H1 (cell line): ENCODE measurements around the gene HIC1. TPM values are rescaled to one million over a fixed set of nuclear protein-coding genes. Genes with fewer than 3 reads are reported as not detected.
"Not testable (repeated sequence)": the region's sequence is repeated elsewhere in the genome, so short reads cannot be mapped to it uniquely, and the experiment has no call there.

ENCODE experiments used
- CTCF ChIA-PET: fragments of 300-600 bp; sonication (Branson Sonifier 250); formaldehyde crosslinking; loops from one replicate; lab custom pipeline; 2021; ENCODE audit not compliant: partially characterized antibody; lab: Charles Lee
- POLR2A ChIA-PET: fragments of 300-600 bp; sonication (Branson Sonifier 250); formaldehyde crosslinking; loops from one replicate; lab custom pipeline; 2021; ENCODE audit warnings: inconsistent platforms; ENCODE audit not compliant: partially characterized antibody; lab: Charles Lee
- DNase-seq, 2 experiments: peaks; one replicate each; pipeline versions ENCODE4 v3.0.0 to v3.0.0-alpha.2; 2010 to 2022; ENCODE audit warnings: low spot score in 2 of 2, low read depth in 1 of 2, mixed read lengths in 1 of 2
- FAIRE-seq: peaks from 2 replicates; lab custom pipeline; 2011; peaks lifted over from hg19 to GRCh38; lab: Jason Lieb, UNC
- H2AFZ ChIP-seq: 2 replicates; pipeline ENCODE4 v1.8.1; 2012; ENCODE audit warnings: low read length, inconsistent platforms
- H2AK5ac ChIP-seq: 2 replicates; pipeline ENCODE4 v1.6.1; 2013; ENCODE audit warnings: low read depth, low read length
- H2BK120ac ChIP-seq: replicated peaks from 2 replicates; pipeline ENCODE3; 2013; ENCODE audit warnings: low read depth, low read length, inconsistent platforms
- H2BK12ac ChIP-seq: 2 replicates; pipeline ENCODE4 v1.6.1; 2013; ENCODE audit warnings: low read depth, low read length
- H2BK15ac ChIP-seq: 2 replicates; pipeline ENCODE4 v1.6.1; 2013; ENCODE audit warnings: low read length
- H2BK20ac ChIP-seq: 2 replicates; pipeline ENCODE4 v1.6.1; 2013; ENCODE audit warnings: low read length
- H2BK5ac ChIP-seq: 2 replicates; pipeline ENCODE4 v1.6.1; 2013; ENCODE audit warnings: low read depth, low read length
- H3K14ac ChIP-seq: 2 replicates; pipeline ENCODE4 v1.6.1; 2013; ENCODE audit warnings: inconsistent platforms; ENCODE audit not compliant: insufficient read length
- H3K18ac ChIP-seq: 2 replicates; pipeline ENCODE4 v1.6.1; 2013; ENCODE audit warnings: low read length; ENCODE audit errors: extremely low read depth
- H3K23ac ChIP-seq: 2 replicates; pipeline ENCODE4 v1.6.1; 2013; ENCODE audit warnings: inconsistent platforms; ENCODE audit not compliant: insufficient read length
- H3K23me2 ChIP-seq: 2 replicates; pipeline ENCODE4 v1.6.1; 2013; ENCODE audit warnings: low read depth, low read length
- H3K27ac ChIP-seq: 2 replicates; pipeline ENCODE4 v1.6.1; 2011; ENCODE audit warnings: low read depth, low read length, inconsistent platforms
- H3K27me3 ChIP-seq, 4 experiments: replicated peaks in 1 of 4; 1 replicate in 1 of 4; 2 replicates in 3 of 4; pipeline versions ENCODE4 v1.6.1 to v1.8.1; 2011 to 2013; ENCODE audit warnings: low read length in 3 of 4, mild to moderate bottlenecking in 3 of 4, inconsistent platforms in 2 of 4, mixed read lengths in 2 of 4, moderate library complexity in 1 of 4; ENCODE audit not compliant: control insufficient read depth in 3 of 4, insufficient read depth in 3 of 4; ENCODE audit errors: extremely low read depth in 1 of 4
- H3K36me3 ChIP-seq, 4 experiments: 2 replicates each; pipeline versions ENCODE4 v1.6.1 to v1.8.1; 2011 to 2013; ENCODE audit warnings: mild to moderate bottlenecking in 4 of 4, low read length in 3 of 4, moderate library complexity in 2 of 4, control low read depth in 1 of 4, inconsistent platforms in 1 of 4; ENCODE audit not compliant: insufficient read depth in 4 of 4, control insufficient read depth in 2 of 4
- H3K4ac ChIP-seq: replicated peaks from 2 replicates; pipeline ENCODE3; 2013; ENCODE audit warnings: low read length, low read depth, mixed read lengths, inconsistent platforms; ENCODE audit not compliant: insufficient read length
- H3K4me1 ChIP-seq, 4 experiments: replicated peaks in 1 of 4; 1 replicate in 1 of 4; 2 replicates in 3 of 4; pipeline versions ENCODE4 v1.6.1 to v1.8.1; 2011 to 2013; ENCODE audit warnings: low read length in 3 of 4, inconsistent platforms in 2 of 4, mixed read lengths in 1 of 4; ENCODE audit not compliant: insufficient read depth in 4 of 4, control insufficient read depth in 3 of 4
- H3K4me2 ChIP-seq, 2 experiments: 2 replicates each; pipeline versions ENCODE4 v1.6.1 to v1.8.1; 2011 to 2013; ENCODE audit warnings: low read depth in 2 of 2, low read length in 2 of 2, control low read depth in 1 of 2, inconsistent platforms in 1 of 2, mild to moderate bottlenecking in 1 of 2; ENCODE audit not compliant: insufficient read depth in 1 of 2
- H3K4me3 ChIP-seq, 4 experiments: fragments of 200-600, 300-600 bp in 1 of 4; sonication (generic), shearing (Covaris generic), sonication (Bioruptor Twin) in 1 of 4; 2 replicates each; pipeline versions ENCODE4 v1.5.1 to v1.8.1; 2011 to 2016; ENCODE audit warnings: low read length in 4 of 4, low read depth in 3 of 4, control low read depth in 2 of 4, inconsistent platforms in 2 of 4, mild to moderate bottlenecking in 2 of 4, mixed read lengths in 1 of 4, moderate library complexity in 1 of 4; ENCODE audit not compliant: insufficient read depth in 2 of 4; ENCODE audit errors: extremely low read depth in 1 of 4
- H3K56ac ChIP-seq: replicated peaks from 2 replicates; pipeline ENCODE3; 2013; ENCODE audit warnings: low read depth, mild to moderate bottlenecking, mixed read lengths, low read length, inconsistent platforms; ENCODE audit not compliant: insufficient read length
- H3K79me1 ChIP-seq: 2 replicates; pipeline ENCODE4 v1.6.1; 2013; ENCODE audit warnings: low read depth, low read length, control low read depth
- H3K79me2 ChIP-seq, 2 experiments: 2 replicates each; pipeline versions ENCODE4 v1.6.1 to v1.8.1; 2012 to 2013; ENCODE audit warnings: low read length in 2 of 2, mild to moderate bottlenecking in 2 of 2, inconsistent platforms in 1 of 2; ENCODE audit not compliant: insufficient read depth in 2 of 2, control insufficient read depth in 1 of 2
- H3K9ac ChIP-seq, 4 experiments: replicated peaks in 1 of 4; 1 replicate in 1 of 4; 2 replicates in 3 of 4; pipeline versions ENCODE4 v1.6.1 to v1.8.1; 2011 to 2013; ENCODE audit warnings: low read depth in 3 of 4, low read length in 3 of 4, control low read depth in 2 of 4, mild to moderate bottlenecking in 2 of 4, moderate library complexity in 2 of 4, inconsistent platforms in 1 of 4; ENCODE audit errors: extremely low read depth in 1 of 4
- H3K9me3 ChIP-seq, 2 experiments: 2 replicates each; pipeline versions ENCODE4 v1.6.1 to v1.8.1; 2012 to 2013; ENCODE audit warnings: mild to moderate bottlenecking in 2 of 2, moderate library complexity in 2 of 2, control low read depth in 1 of 2, inconsistent platforms in 1 of 2, low read depth in 1 of 2, low read length in 1 of 2, mixed read lengths in 1 of 2; ENCODE audit not compliant: insufficient read depth in 2 of 2
- H4K20me1 ChIP-seq, 2 experiments: replicated peaks in 1 of 2; 2 replicates each; pipeline versions ENCODE3 to v1.8.1; 2011 to 2013; ENCODE audit warnings: inconsistent platforms in 2 of 2, low read length in 2 of 2, mild to moderate bottlenecking in 1 of 2; ENCODE audit not compliant: insufficient read depth in 2 of 2, control insufficient read depth in 1 of 2
- H4K5ac ChIP-seq: 2 replicates; pipeline ENCODE4 v1.6.1; 2013; ENCODE audit warnings: low read length, low read depth, mixed read lengths, inconsistent platforms; ENCODE audit not compliant: insufficient read length
- H4K8ac ChIP-seq: 2 replicates; pipeline ENCODE4 v1.8.0; 2013; ENCODE audit warnings: mild to moderate bottlenecking, moderate library complexity, low read length, inconsistent platforms; ENCODE audit not compliant: insufficient read depth; ENCODE audit errors: extremely low read depth
- H4K91ac ChIP-seq: replicated peaks from 2 replicates; pipeline ENCODE3; 2013; ENCODE audit warnings: low read length, mixed read lengths, inconsistent platforms; ENCODE audit not compliant: insufficient read length
- WGBS, 2 experiments: shearing (Covaris generic) in 1 of 2; methylation state at CpG; one replicate each; pipeline versions ENCODE4 v1.1.6 to v1.1.7; 2013 to 2015; ENCODE audit warnings: low lambda C conversion rate in 2 of 2, mixed read lengths in 2 of 2, inconsistent platforms in 1 of 2, low coverage in 1 of 2, missing lambda C conversion rate in 1 of 2; ENCODE audit not compliant: insufficient replicate concordance in 2 of 2, insufficient coverage in 1 of 2, insufficient read length in 1 of 2; ENCODE audit errors: extremely low coverage in 1 of 2, missing lambda C conversion rate in 1 of 2; 5-methylcytosine and 5-hydroxymethylcytosine counted together
- polyA plus RNA-seq, 7 experiments: library from polyadenylated mRNA; depleted of rRNA in 3 of 7; stranded (reverse) in 5 of 7; unstranded in 2 of 7; fragments of >200 nt in 5 of 7; fragments of 200-250 nt in 2 of 7; gene quantifications; 1 replicate in 5 of 7; 2 replicates in 1 of 7; 4 replicates in 1 of 7; pipeline versions ENCODE4 v1.2.1 to v1.2.3, GENCODE V29; 2011 to 2013; ENCODE audit warnings: missing spikeins in 2 of 7, mixed read lengths in 2 of 7
- total RNA-seq: library from RNA; stranded (reverse); fragmentation: NEBNext Ultra II Directional; extraction: Animal tissue kit (Norgen Biotek cat#: 25700); gene quantifications from 2 replicates; pipeline ENCODE4 v1.2.1, GENCODE V29; 2021

HIC1 gene
- total and polyA plus RNA-seq, 2 of the 8 experiments (the other 6 are each of a cell fraction or from before 2014, with no cell fraction given), result 0.06 to 0.09 TPM

DNA sequence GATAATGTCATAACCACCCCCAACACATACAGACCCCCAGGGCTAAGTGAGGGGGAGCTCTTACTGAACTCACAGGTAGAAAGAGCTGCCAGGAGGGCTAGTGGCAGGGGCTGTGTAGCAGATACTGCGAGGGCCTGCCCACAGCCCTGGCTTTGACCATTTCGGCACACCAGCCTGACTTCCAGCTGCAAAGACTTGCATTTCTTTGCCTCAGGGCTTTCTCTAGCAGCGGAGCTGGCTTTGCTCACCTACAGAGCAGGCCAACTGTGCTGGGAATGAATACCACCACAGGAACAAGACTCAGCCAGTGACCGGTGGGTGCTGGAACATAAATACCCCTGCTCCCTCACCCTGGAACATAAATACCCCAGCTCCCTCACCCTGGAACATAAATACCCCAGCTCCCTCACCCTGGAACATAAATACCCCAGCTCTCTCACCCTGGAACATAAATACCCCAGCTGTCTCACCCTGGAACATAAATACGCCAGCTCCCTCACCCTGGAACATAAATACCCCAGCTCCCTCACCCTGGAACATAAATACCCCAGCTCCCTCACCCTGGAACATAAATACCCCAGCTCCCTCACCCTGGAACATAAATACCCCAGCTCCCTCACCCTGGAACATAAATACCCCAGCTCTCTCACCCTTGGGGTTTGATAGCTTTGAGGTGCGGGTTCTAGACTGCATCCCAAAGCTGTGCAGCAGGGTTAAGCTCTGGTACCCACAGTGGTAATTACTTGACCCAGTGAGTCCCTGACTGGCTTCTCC lies 41.5 kb upstream of the HIC1 start:
- not testable (repeated sequence) for H3K9ac ChIP-seq, H3K9me3 ChIP-seq, H3K56ac ChIP-seq, H3K36me3 ChIP-seq, H3K23ac ChIP-seq, H4K20me1 ChIP-seq, H4K5ac ChIP-seq, H3K14ac ChIP-seq, FAIRE-seq, H3K4me2 ChIP-seq, H3K4me3 ChIP-seq, H2BK15ac ChIP-seq, H2BK120ac ChIP-seq, H3K79me2 ChIP-seq, H4K91ac ChIP-seq, H4K8ac ChIP-seq, H3K4ac ChIP-seq, H2BK20ac ChIP-seq, H2BK12ac ChIP-seq, H2AK5ac ChIP-seq, H2BK5ac ChIP-seq, DNase-seq, H3K27ac ChIP-seq, H3K79me1 ChIP-seq, H2AFZ ChIP-seq, H3K27me3 ChIP-seq, H3K23me2 ChIP-seq, H3K18ac ChIP-seq
- ChIA-PET CTCF (interaction anchor here (1.1 to 1.7 kb wide), 3 partner anchors 45 to 131 kb away, joined by 3 to 4 read pairs (median 3); no protein-coding TSS in a partner anchor), POLR2A (interaction anchor here (1.1 kb wide), 1 partner anchor 15 kb away, joined by 3 read pairs; no protein-coding TSS in a partner anchor)
- 83% methylated on average over 6 of the region's 6 CpGs; no CpG with 5 or more reads in 1 of the 2 experiments for WGBS, 2 experiments
- H3K4me1 ChIP-seq, result peaks cover 0 to 13% (median 2%) of the 10 kb centered on the region in 4 experiments; a peak in 3 of 7 replicates
